A673 (cell line): Measurements from ENCODE around the gene CORO2A. TPM values are rescaled to one million over a fixed set of nuclear protein-coding genes. Genes with fewer than 3 reads are reported as not detected.

Source experiments
- Bru-seq: library from RNA; stranded (reverse); fragments of 400-500 nt; gene quantifications from one replicate; lab custom pipeline; 2021; lab: Mats Ljungman, UMichigan
- BruChase-seq, 2 experiments: library from RNA; stranded (reverse); fragments of 400-500 nt; gene quantifications; one replicate each; lab custom pipeline; 2021; lab: Mats Ljungman, UMichigan
- BruUV-seq: library from RNA; stranded (reverse); fragments of 400-500 nt; replicated peaks from 2 replicates; lab custom pipeline; 2021; lab: Mats Ljungman, UMichigan
- CTCF ChIA-PET: fragments of 300-600 bp; sonication (Branson Sonifier 250); formaldehyde crosslinking; loops from one replicate; lab custom pipeline; 2022; ENCODE audit warnings: antibody characterized with exemption; lab: Charles Lee
- POLR2A ChIA-PET: fragments of 300-600 bp; sonication (Branson Sonifier 250); formaldehyde crosslinking; loops from one replicate; lab custom pipeline; 2022; ENCODE audit warnings: antibody characterized with exemption; ENCODE audit not compliant: low non-redundant PET; lab: Charles Lee
- DNase-seq: peaks from one replicate; pipeline ENCODE4 v3.0.0-alpha.2; 2015; ENCODE audit warnings: low spot score
- H3K27ac ChIP-seq: fragments of 200-600 bp; sonication (generic); 2 replicates; pipeline ENCODE4 v1.5.1; 2016; ENCODE audit warnings: mixed run types, low read depth, mild to moderate bottlenecking, mixed read lengths, antibody characterized with exemption, low read length; ENCODE audit not compliant: poor library complexity, severe bottlenecking
- H3K27me3 ChIP-seq: fragments of 200-600 bp; sonication (generic); replicated peaks from 2 replicates; pipeline ENCODE4 v1.6.1; 2017; ENCODE audit warnings: mixed run types, low read depth, mild to moderate bottlenecking, mixed read lengths, antibody characterized with exemption, low read length; ENCODE audit not compliant: insufficient read depth, poor library complexity
- H3K36me3 ChIP-seq: fragments of 200-600 bp; sonication (generic); 2 replicates; pipeline ENCODE4 v1.6.1; 2016; ENCODE audit warnings: mixed run types, mild to moderate bottlenecking, mixed read lengths, antibody characterized with exemption, low read length; ENCODE audit not compliant: insufficient read depth, poor library complexity, severe bottlenecking
- H3K4me1 ChIP-seq: fragments of 200-600 bp; sonication (generic); 2 replicates; pipeline ENCODE4 v1.6.1; 2017; ENCODE audit warnings: mixed run types, mild to moderate bottlenecking, mixed read lengths, antibody characterized with exemption, low read length; ENCODE audit not compliant: insufficient read depth, poor library complexity, severe bottlenecking
- H3K4me3 ChIP-seq: fragments of 200-600 bp; sonication (generic); 2 replicates; pipeline ENCODE4 v1.5.1; 2016; ENCODE audit warnings: low read depth, mixed run types, mild to moderate bottlenecking, mixed read lengths, low read length; ENCODE audit not compliant: poor library complexity, severe bottlenecking
- H3K9me3 ChIP-seq: fragments of 200-600 bp; sonication (generic); 2 replicates; pipeline ENCODE4 v1.6.1; 2016; ENCODE audit warnings: mixed run types, low read depth, mild to moderate bottlenecking, mixed read lengths, antibody characterized with exemption, low read length; ENCODE audit not compliant: poor library complexity, severe bottlenecking
- EZH2 ChIP-seq: fragments of 200-600 bp; sonication (generic); IDR thresholded peaks from 2 replicates; pipeline ENCODE4 v1.6.1; 2017; ENCODE audit warnings: borderline replicate concordance, low read depth, mild to moderate bottlenecking, mixed read lengths, antibody characterized with exemption, low read length; ENCODE audit not compliant: poor library complexity, severe bottlenecking
- intact Hi-C: fragments of 100-400 bp; cut with micrococcal nuclease; formaldehyde crosslinking; loops from one replicate; pipeline ENCODE4 v1.10.0; 2022; ENCODE audit not compliant: unreplicated experiment
- long read RNA-seq: library from polyadenylated mRNA; stranded (forward); transcript quantifications from one replicate; pipeline ENCODE4 v2.0.0, GENCODE V29; 2022
- total RNA-seq: library from RNA; stranded (reverse); gene quantifications from 2 replicates; pipeline ENCODE4 v1.2.3, GENCODE V29; 2021
- TF ChIP-seq, protein P1 (sequence below): fragments of 300-800, 200-600 bp; sonication (generic); conservative IDR thresholded peaks from 2 replicates; pipeline ENCODE4 v1.5.1; 2017; ENCODE audit warnings: low read depth, mild to moderate bottlenecking, antibody characterized with exemption, low read length, moderate library complexity, mixed read lengths

CORO2A gene, protein sequence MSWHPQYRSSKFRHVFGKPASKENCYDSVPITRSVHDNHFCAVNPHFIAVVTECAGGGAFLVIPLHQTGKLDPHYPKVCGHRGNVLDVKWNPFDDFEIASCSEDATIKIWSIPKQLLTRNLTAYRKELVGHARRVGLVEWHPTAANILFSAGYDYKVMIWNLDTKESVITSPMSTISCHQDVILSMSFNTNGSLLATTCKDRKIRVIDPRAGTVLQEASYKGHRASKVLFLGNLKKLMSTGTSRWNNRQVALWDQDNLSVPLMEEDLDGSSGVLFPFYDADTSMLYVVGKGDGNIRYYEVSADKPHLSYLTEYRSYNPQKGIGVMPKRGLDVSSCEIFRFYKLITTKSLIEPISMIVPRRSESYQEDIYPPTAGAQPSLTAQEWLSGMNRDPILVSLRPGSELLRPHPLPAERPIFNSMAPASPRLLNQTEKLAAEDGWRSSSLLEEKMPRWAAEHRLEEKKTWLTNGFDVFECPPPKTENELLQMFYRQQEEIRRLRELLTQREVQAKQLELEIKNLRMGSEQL
- total RNA-seq (0.52 and 0.68 TPM in 2 replicates), Bru-seq, nascent RNA (percentile 21 among the genes with signal in this experiment), BruChase-seq, experiment 1, labeled RNA remaining after a 2-hour chase (percentile 20 among the genes with signal in this experiment), BruChase-seq, experiment 2, labeled RNA remaining after a 6-hour chase (percentile 25 among the genes with signal in this experiment)
- long read RNA-seq, partial matches to known transcripts = 0 of 1 reads
- long read RNA-seq, other reads (novel, unspliced or antisense) = 1 of 1 reads

DNA sequence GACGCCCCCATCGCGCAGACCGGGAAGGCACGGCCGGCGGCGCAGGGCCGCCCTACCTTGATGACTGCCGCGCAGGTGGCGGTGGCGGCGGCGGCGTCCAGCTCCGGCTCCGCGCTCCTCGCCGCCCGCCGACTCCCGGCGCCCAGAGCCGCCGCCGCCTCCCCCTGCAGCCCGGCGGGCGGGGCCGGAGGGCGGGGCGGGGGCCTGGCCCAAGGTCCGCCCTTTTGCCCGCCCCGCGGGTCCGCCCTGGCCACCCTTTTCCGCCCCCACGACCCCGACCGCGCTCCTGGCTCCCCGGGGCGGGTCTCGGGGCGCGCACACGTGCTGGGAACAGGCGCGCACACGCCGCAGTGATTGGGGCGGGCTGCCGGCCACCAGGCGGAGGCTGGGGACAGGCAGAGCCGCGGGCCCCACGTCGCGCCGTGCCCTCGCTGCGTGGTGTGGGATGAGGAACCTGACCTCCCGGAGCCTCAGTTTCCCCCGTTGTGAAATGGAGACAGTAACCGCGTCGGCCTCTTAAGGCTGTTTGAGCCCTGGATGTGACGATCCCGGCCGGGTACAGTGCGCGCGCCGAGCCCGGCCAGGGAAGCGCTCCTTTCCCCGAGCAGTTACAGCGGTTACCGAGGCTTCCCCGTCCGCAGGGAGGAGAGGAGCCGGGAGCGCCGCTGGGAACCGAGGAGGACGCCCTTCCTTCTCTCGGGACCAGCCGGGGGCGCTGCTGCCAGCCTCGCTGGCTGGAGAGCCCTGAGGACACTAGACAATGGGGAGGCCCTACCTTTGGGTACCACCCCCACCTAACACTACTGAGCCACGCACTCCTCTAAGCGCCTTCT lies at the start of gene CORO2A:
Gene CORO2A, minus strand, starts transcription at position 135 of the 833 bp plus-strand sequence. CDS start 34,977 bp downstream, outside the sequence.
- no peaks in the 10 kb centered on the region for H3K9me3 ChIP-seq
- BruUV-seq = no TSS peak
- H3K27ac ChIP-seq = no peak within 1 kb of the TSS
- POLR2A ChIA-PET = interaction anchor here (0.6 kb wide), 1 partner anchor 136 kb away, joined by 6 read pairs; no protein-coding TSS in a partner anchor
- peak within 1 kb of the TSS; percentile 57 for H3K4me3 ChIP-seq
- peak; percentile 73 for DNase-seq
- H3K36me3 ChIP-seq = no peaks in the 10 kb centered on the region
- intact Hi-C loops = no loop called here
- H3K4me1 ChIP-seq = peaks cover 3% of the 10 kb centered on the region
- TF ChIP-seq EZH2 = no peak
- TF ChIP-seq, protein P1, sequence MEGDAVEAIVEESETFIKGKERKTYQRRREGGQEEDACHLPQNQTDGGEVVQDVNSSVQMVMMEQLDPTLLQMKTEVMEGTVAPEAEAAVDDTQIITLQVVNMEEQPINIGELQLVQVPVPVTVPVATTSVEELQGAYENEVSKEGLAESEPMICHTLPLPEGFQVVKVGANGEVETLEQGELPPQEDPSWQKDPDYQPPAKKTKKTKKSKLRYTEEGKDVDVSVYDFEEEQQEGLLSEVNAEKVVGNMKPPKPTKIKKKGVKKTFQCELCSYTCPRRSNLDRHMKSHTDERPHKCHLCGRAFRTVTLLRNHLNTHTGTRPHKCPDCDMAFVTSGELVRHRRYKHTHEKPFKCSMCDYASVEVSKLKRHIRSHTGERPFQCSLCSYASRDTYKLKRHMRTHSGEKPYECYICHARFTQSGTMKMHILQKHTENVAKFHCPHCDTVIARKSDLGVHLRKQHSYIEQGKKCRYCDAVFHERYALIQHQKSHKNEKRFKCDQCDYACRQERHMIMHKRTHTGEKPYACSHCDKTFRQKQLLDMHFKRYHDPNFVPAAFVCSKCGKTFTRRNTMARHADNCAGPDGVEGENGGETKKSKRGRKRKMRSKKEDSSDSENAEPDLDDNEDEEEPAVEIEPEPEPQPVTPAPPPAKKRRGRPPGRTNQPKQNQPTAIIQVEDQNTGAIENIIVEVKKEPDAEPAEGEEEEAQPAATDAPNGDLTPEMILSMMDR = peak; percentile 51
- no peaks in the 10 kb centered on the region for H3K27me3 ChIP-seq
- CTCF ChIA-PET = interaction anchor here (0.6 kb wide), 1 partner anchor 10 kb away, joined by 4 read pairs; no protein-coding TSS in a partner anchor

DNA sequence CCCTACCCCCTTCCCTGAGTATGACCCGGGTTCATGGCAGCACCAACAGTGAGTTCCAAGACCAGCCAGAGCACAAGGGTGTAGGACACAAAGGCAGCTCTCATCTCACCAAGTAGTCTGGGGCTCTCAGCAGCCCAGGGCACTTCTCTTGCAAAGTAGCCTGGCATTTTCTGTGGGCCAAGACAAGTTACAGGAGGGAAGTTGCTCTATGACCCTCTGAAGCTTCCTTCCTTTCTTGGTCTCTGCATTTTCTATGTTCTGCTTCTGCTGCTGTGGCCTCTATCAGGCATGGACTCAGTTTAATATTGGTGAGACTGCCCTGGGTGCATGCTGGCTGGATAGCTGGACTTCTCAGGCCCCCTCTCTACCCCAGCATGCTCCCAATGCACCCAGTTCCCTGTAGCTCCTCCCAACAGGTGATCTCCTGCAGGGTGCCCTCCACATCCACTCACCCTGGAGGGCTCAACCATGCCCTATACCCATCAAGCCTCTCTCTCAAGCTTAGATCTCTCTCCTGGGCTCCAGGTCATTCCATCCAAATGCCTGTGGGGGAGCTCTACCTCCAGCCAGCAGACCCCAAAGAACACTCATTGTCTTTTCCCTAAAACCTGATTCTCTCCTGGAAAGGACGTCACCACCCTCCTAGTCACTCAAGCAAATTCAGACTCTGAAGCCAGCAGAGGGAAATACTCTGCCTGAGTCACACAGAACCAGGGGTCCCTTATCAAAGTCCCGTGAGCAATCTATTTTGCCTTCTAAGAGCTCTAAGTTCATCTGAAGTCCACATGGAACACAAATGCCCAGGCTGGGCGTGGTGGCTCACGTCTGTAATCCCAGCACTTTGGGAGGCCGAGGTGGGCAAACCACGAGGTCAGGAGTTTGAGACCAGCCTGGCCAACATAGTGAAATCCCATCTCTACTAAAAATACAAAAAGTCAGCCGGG lies 49.2 kb upstream of the CORO2A start:
- Histone ChIP-seq H3K27ac (no peak overlapping the region), H3K27me3 (no peaks in the 10 kb centered on the region), H3K4me1 (no peaks in the 10 kb centered on the region), H3K4me3 (no peak overlapping the region), H3K9me3 (no peaks in the 10 kb centered on the region), H3K36me3 (no peaks in the 10 kb centered on the region)
- intact Hi-C loops = no loop called here
- TF ChIP-seq EZH2 = no peak
- TF ChIP-seq, protein P1 = 0 out of 2 replicates have a peak, but pooled peaks have one; percentile 30
- DNase-seq = no peak
- BruUV-seq = no TSS peak
- CTCF ChIA-PET = interaction anchor here (0.6 kb wide), 1 partner anchor 218 kb away, joined by 7 read pairs; no protein-coding TSS in a partner anchor
- POLR2A ChIA-PET = no interaction called here
